ENCODE measurements around the gene PAX6.
"Not testable (repeated sequence)": the region's sequence is repeated elsewhere in the genome, so short reads cannot be mapped to it uniquely, and the experiment has no call there.

The PAX6 gene

GRCh38 chr11:31767685-31768084 is 43.4 kb downstream of the PAX6 start:
- Histone ChIP-seq H3K27me3 (ENCODE audit: control insufficient read depth in 2 of 2, insufficient read depth in 2 of 2, low read length in 2 of 2) (no peaks in the 10 kb centered on the region), H3K9me3 (ENCODE audit: control insufficient read depth in 2 of 2, low read length in 2 of 2) (no peaks in the 10 kb centered on the region), H3K4me3 (ENCODE audit: low read length in 2 of 2) (no peak overlapping the region), H3K4me1 (ENCODE audit: control insufficient read depth in 2 of 2, insufficient read depth in 2 of 2, low read length in 2 of 2) (no peaks in the 10 kb centered on the region), H3K27ac (ENCODE audit: low read depth in 2 of 2, low read length in 2 of 2) (no peak overlapping the region), H3K36me3 (ENCODE audit: control insufficient read depth in 2 of 2, insufficient read depth in 2 of 2, low read length in 2 of 2) (no peaks in the 10 kb centered on the region), H3K9ac (ENCODE audit: low read depth in 1 of 2, low read length in 2 of 2) (no peak overlapping the region)

GRCh38 chr11:31767066-31767465 is 44.1 kb downstream of the PAX6 start:
- no peak overlapping the region for H3K4me3 ChIP-seq (ENCODE audit: low read length in 2 of 2)
- H3K27me3 ChIP-seq (ENCODE audit: control insufficient read depth in 2 of 2, insufficient read depth in 2 of 2, low read length in 2 of 2) = no peaks in the 10 kb centered on the region
- no peaks in the 10 kb centered on the region for H3K4me1 ChIP-seq (ENCODE audit: control insufficient read depth in 2 of 2, insufficient read depth in 2 of 2, low read length in 2 of 2)
- H3K27ac ChIP-seq (ENCODE audit: low read depth in 2 of 2, low read length in 2 of 2) = no peak overlapping the region
- no peaks in the 10 kb centered on the region for H3K36me3 ChIP-seq (ENCODE audit: control insufficient read depth in 2 of 2, insufficient read depth in 2 of 2, low read length in 2 of 2)
- no peaks in the 10 kb centered on the region for H3K9me3 ChIP-seq (ENCODE audit: control insufficient read depth in 2 of 2, low read length in 2 of 2)
- no peak overlapping the region for H3K9ac ChIP-seq (ENCODE audit: low read depth in 1 of 2, low read length in 2 of 2)

GRCh38 chr11:31764766-31765165 is 46.4 kb downstream of the PAX6 start:
- Histone ChIP-seq H3K9me3 (ENCODE audit: control insufficient read depth in 2 of 2, low read length in 2 of 2) (no peaks in the 10 kb centered on the region), H3K4me3 (ENCODE audit: low read length in 2 of 2) (no peak overlapping the region), H3K4me1 (ENCODE audit: control insufficient read depth in 2 of 2, insufficient read depth in 2 of 2, low read length in 2 of 2) (no peaks in the 10 kb centered on the region), H3K27me3 (ENCODE audit: control insufficient read depth in 2 of 2, insufficient read depth in 2 of 2, low read length in 2 of 2) (no peaks in the 10 kb centered on the region), H3K36me3 (ENCODE audit: control insufficient read depth in 2 of 2, insufficient read depth in 2 of 2, low read length in 2 of 2) (no peaks in the 10 kb centered on the region), H3K9ac (ENCODE audit: low read depth in 1 of 2, low read length in 2 of 2) (no peak overlapping the region), H3K27ac (ENCODE audit: low read depth in 2 of 2, low read length in 2 of 2) (no peak overlapping the region)

GRCh38 chr11:31764261-31764660 is 46.9 kb downstream of the PAX6 start:
- H3K4me3 ChIP-seq (ENCODE audit: low read length in 2 of 2) = no peak overlapping the region
- H3K36me3 ChIP-seq (ENCODE audit: control insufficient read depth in 2 of 2, insufficient read depth in 2 of 2, low read length in 2 of 2) = no peaks in the 10 kb centered on the region
- no peak overlapping the region for H3K9ac ChIP-seq (ENCODE audit: low read depth in 1 of 2, low read length in 2 of 2)
- H3K9me3 ChIP-seq (ENCODE audit: control insufficient read depth in 2 of 2, low read length in 2 of 2) = no peaks in the 10 kb centered on the region
- no peaks in the 10 kb centered on the region for H3K27me3 ChIP-seq (ENCODE audit: control insufficient read depth in 2 of 2, insufficient read depth in 2 of 2, low read length in 2 of 2)
- H3K4me1 ChIP-seq (ENCODE audit: control insufficient read depth in 2 of 2, insufficient read depth in 2 of 2, low read length in 2 of 2) = no peaks in the 10 kb centered on the region
- no peak overlapping the region for H3K27ac ChIP-seq (ENCODE audit: low read depth in 2 of 2, low read length in 2 of 2)

GRCh38 chr11:31763296-31763695 is 47.8 kb downstream of the PAX6 start:
- H3K27ac ChIP-seq (ENCODE audit: low read depth in 2 of 2, low read length in 2 of 2) = no peak overlapping the region
- no peak overlapping the region for H3K9ac ChIP-seq (ENCODE audit: low read depth in 1 of 2, low read length in 2 of 2)
- H3K36me3 ChIP-seq (ENCODE audit: control insufficient read depth in 2 of 2, insufficient read depth in 2 of 2, low read length in 2 of 2) = no peaks in the 10 kb centered on the region
- H3K27me3 ChIP-seq (ENCODE audit: control insufficient read depth in 2 of 2, insufficient read depth in 2 of 2, low read length in 2 of 2) = no peaks in the 10 kb centered on the region
- H3K4me3 ChIP-seq (ENCODE audit: low read length in 2 of 2) = no peak overlapping the region
- H3K9me3 ChIP-seq (ENCODE audit: control insufficient read depth in 2 of 2, low read length in 2 of 2) = no peaks in the 10 kb centered on the region
- no peaks in the 10 kb centered on the region for H3K4me1 ChIP-seq (ENCODE audit: control insufficient read depth in 2 of 2, insufficient read depth in 2 of 2, low read length in 2 of 2)

GRCh38 chr11:31761636-31762035 is 49.5 kb downstream of the PAX6 start:
- Histone ChIP-seq H3K9ac (ENCODE audit: low read depth in 1 of 2, low read length in 2 of 2) (no peak overlapping the region), H3K36me3 (ENCODE audit: control insufficient read depth in 2 of 2, insufficient read depth in 2 of 2, low read length in 2 of 2) (no peaks in the 10 kb centered on the region), H3K9me3 (ENCODE audit: control insufficient read depth in 2 of 2, low read length in 2 of 2) (no peaks in the 10 kb centered on the region), H3K27me3 (ENCODE audit: control insufficient read depth in 2 of 2, insufficient read depth in 2 of 2, low read length in 2 of 2) (no peaks in the 10 kb centered on the region), H3K27ac (ENCODE audit: low read depth in 2 of 2, low read length in 2 of 2) (no peak overlapping the region), H3K4me3 (ENCODE audit: low read length in 2 of 2) (no peak overlapping the region), H3K4me1 (ENCODE audit: control insufficient read depth in 2 of 2, insufficient read depth in 2 of 2, low read length in 2 of 2) (no peaks in the 10 kb centered on the region)

- H3K4me1 ChIP-seq (ENCODE audit: control insufficient read depth in 2 of 2, insufficient read depth in 2 of 2, low read length in 2 of 2) = no peaks in the 10 kb centered on the region
- no peak overlapping the region for H3K4me3 ChIP-seq (ENCODE audit: low read length in 2 of 2)
- H3K27me3 ChIP-seq (ENCODE audit: control insufficient read depth in 2 of 2, insufficient read depth in 2 of 2, low read length in 2 of 2) = no peaks in the 10 kb centered on the region
- H3K36me3 ChIP-seq (ENCODE audit: control insufficient read depth in 2 of 2, insufficient read depth in 2 of 2, low read length in 2 of 2) = no peaks in the 10 kb centered on the region
- H3K9me3 ChIP-seq (ENCODE audit: control insufficient read depth in 2 of 2, low read length in 2 of 2) = no peaks in the 10 kb centered on the region
- H3K9ac ChIP-seq (ENCODE audit: low read depth in 1 of 2, low read length in 2 of 2) = no peak overlapping the region
- H3K27ac ChIP-seq (ENCODE audit: low read depth in 2 of 2, low read length in 2 of 2) = no peak overlapping the region
Measured at GRCh38 chr11:31757260-31757835, 53.8 kb downstream of the PAX6 start.

- Histone ChIP-seq H3K4me1 (ENCODE audit: control insufficient read depth in 2 of 2, insufficient read depth in 2 of 2, low read length in 2 of 2) (no peaks in the 10 kb centered on the region), H3K27ac (ENCODE audit: low read depth in 2 of 2, low read length in 2 of 2) (no peak overlapping the region), H3K27me3 (ENCODE audit: control insufficient read depth in 2 of 2, insufficient read depth in 2 of 2, low read length in 2 of 2) (no peaks in the 10 kb centered on the region), H3K4me3 (ENCODE audit: low read length in 2 of 2) (no peak overlapping the region), H3K36me3 (ENCODE audit: control insufficient read depth in 2 of 2, insufficient read depth in 2 of 2, low read length in 2 of 2) (no peaks in the 10 kb centered on the region), H3K9me3 (ENCODE audit: control insufficient read depth in 2 of 2, low read length in 2 of 2) (no peaks in the 10 kb centered on the region), H3K9ac (ENCODE audit: low read depth in 1 of 2, low read length in 2 of 2) (no peak overlapping the region)
Measured at GRCh38 chr11:31747581-31747980, 63.5 kb downstream of the PAX6 start.

GRCh38 chr11:31740731-31741368 is 70.3 kb downstream of the PAX6 start:
- not testable (repeated sequence) for H3K9me3 ChIP-seq (ENCODE audit: control insufficient read depth in 2 of 2, low read length in 2 of 2); H3K4me3 ChIP-seq (ENCODE audit: low read length in 2 of 2); H3K27me3 ChIP-seq (ENCODE audit: control insufficient read depth in 2 of 2, insufficient read depth in 2 of 2, low read length in 2 of 2)

GRCh38 chr11:31740131-31740530 is 71.0 kb downstream of the PAX6 start:
- Histone ChIP-seq H3K4me1 (ENCODE audit: control insufficient read depth in 2 of 2, insufficient read depth in 2 of 2, low read length in 2 of 2) (no peaks in the 10 kb centered on the region), H3K4me3 (ENCODE audit: low read length in 2 of 2) (no peak overlapping the region)

More at GRCh38 chr11:31740731-31741368, 70.3 kb downstream of the PAX6 start:
- H3K4me1 ChIP-seq (ENCODE audit: control insufficient read depth in 2 of 2, insufficient read depth in 2 of 2, low read length in 2 of 2); H3K9ac ChIP-seq (ENCODE audit: low read depth in 1 of 2, low read length in 2 of 2); H3K27ac ChIP-seq (ENCODE audit: low read depth in 2 of 2, low read length in 2 of 2); H3K36me3 ChIP-seq (ENCODE audit: control insufficient read depth in 2 of 2, insufficient read depth in 2 of 2, low read length in 2 of 2): not testable (repeated sequence)

More at GRCh38 chr11:31740131-31740530, 71.0 kb downstream of the PAX6 start:
- Histone ChIP-seq H3K36me3 (ENCODE audit: control insufficient read depth in 2 of 2, insufficient read depth in 2 of 2, low read length in 2 of 2) (no peaks in the 10 kb centered on the region), H3K9ac (ENCODE audit: low read depth in 1 of 2, low read length in 2 of 2) (no peak overlapping the region), H3K9me3 (ENCODE audit: control insufficient read depth in 2 of 2, low read length in 2 of 2) (no peaks in the 10 kb centered on the region), H3K27me3 (ENCODE audit: control insufficient read depth in 2 of 2, insufficient read depth in 2 of 2, low read length in 2 of 2) (no peaks in the 10 kb centered on the region), H3K27ac (ENCODE audit: low read depth in 2 of 2, low read length in 2 of 2) (no peak overlapping the region)
